ENCODE data around the gene KRTAP2-2.
A peak's percentile ranks its signal among the peaks of the same experiment; 100 is the strongest.
"Not testable (repeated sequence)": the region's sequence is repeated elsewhere in the genome, so short reads cannot be mapped to it uniquely, and the experiment has no call there.

KRTAP2-2 gene, protein sequence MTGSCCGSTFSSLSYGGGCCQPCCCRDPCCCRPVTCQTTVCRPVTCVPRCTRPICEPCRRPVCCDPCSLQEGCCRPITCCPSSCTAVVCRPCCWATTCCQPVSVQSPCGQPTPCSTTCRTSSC

DNA sequence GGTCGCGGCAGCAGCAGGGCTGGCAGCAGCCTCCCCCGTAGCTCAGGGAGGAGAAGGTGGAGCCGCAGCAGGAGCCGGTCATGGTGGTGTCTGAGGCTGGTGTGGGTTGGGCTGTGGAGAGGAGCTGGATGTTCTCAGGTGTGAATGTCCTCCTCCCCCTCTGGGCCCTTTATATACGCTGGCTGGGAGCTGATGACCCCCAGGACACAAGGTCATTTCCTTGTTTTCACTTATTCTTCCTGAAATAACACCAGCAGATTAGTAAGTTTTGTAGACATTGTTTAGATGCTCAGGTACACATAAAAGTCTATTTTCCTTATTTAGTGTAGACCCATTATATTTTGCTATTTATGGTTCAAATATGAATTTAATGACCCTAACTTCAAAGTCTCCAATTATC is at the start of gene KRTAP2-2:
Gene KRTAP2-2 (minus strand): TSS at position 101 of the 400 bp plus-strand sequence. CDS start 19 bp downstream, at position 82.
- not testable (repeated sequence) for DNase-seq

DNA sequence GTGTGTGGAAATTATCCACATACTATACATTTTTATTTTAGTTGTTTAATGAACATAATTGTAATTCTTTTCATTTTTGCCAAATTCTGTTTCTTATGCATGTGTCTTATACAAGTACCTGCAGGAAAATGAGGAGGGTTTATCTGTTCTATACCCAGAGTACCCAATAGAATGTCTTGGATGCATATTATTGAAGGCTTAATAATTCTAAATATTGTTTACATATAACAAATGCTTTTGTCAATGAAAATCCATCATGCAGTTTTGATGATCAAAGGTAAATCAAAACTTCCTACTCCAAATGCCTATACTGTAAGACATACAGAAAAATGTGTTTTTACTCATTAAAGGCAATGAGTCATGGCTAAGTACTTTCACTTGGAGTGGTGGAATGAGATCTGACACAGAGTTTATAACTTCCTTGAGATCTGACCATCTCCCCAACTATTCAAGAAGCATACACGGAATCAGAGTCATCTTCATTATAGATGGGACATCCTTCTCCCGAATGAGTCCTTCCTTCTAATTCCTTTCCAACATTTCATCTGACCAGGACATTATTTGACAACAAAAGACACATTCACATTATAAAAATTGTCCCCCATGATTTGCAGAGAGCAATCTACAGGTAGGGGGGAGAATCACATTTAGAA is 49.5 kb upstream of the KRTAP2-2 start:
- not testable (repeated sequence) for DNase-seq

DNA sequence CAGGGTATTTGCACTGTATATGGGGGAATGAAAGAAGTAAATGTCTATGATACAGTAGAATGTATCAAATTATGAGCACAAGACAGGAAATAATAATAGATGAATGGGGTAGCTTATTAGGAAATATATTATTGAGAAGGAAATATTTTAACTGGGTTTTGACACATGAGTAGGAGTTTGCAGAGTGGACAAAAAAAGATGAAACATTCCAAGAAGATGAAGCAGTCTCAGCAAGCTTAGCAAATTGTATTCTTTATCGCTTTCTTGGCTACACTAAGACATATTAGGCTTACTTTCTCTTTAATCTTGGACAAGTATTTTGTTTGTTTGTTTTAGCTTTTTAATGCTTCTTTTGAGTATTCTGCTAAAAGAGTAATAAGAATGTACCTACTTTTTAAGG is 48.9 kb upstream of the KRTAP2-2 start:
- no peak for DNase-seq

DNA sequence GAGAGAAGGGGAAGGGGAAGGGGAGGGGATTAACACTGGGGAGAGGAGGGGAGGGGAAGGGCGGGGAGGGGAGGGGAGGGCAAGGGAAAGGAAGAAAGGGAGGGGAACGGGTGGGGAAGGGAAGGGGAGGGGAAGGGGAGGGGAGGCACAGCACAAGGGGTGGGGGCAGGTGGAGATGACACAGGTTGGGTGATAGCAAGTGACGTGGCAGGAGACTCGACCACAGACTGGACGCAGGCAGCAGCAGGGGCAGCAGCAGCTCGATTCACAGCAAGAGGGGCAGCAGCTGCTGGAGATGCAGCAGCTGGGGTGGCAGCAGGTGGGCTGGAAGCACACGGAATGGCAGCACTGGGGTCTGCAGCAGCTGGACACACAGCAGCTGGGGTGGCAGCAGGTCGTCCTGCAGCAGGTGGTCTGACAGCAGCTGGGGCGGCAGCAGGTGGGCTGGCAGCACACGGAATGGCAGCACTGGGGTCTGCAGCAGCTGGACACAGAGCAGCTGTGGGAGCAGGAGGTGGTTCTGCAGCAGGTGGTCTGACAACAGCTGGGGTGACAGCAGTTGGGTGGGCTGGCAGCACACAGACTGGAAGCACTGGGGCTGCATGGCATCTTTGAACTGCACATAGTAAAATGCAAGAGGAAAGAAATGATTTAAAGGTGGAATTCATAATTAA is 46.7 kb upstream of the KRTAP2-2 start, which contains the start of gene KRTAP4-16:
Gene KRTAP4-16 (minus strand): TSS at position 624 of the 674 bp plus-strand sequence. CDS start 0 bp downstream, at position 624.
- no peak for DNase-seq

DNA sequence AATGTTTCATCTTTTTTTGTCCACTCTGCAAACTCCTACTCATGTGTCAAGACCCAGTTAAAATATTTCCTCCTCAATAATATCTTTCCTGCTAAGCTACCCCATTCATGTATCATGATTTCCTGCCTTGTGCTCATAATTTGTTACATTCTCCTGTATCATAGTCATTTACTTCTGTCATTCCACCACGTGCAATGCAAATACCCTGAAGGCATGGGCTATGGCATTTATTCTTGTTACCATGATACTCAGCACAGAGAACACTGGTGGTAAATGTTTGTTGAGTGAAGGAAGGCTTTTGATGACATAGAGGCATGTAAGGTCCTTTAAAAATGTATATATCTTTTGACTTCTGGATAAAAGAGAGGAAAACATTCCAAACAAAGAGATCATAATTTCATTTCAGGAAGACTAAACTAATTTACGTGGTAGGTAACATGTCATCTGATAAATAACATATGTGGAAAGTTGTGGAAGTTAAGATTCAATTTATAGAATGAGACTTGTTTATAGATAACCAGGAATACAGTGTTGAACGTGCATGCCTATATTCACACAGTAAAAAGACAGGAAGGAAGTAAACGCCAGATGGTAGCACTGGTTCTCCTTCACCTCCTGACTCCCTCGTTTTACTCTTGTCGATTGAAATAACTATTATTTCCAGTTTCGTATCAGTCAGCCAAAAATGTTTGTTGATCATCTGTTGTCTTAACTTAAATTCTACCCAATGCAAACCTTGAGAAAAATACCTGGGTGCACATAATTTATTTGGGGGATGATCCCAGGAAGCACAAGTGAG is 44.9 kb upstream of the KRTAP2-2 start:
- not testable (repeated sequence) for DNase-seq

DNA sequence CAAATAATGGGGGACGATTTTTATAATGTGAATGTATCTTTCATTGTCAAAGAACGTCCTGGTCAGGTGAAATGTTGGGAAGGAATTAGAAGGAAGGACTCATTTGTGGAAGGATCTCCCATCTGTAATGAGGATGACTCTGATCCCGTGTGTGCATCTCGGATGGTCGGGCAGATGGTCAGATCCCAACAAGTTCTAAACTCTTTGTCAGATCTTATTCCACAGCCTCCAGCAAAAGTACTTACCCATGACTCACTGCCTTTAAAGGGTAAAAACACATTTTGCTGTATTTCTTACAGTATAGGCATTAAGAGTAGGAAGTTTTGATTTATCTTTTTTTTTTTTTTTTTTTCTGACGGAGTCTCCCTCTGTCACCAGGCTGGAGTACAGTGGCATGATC is 43.5 kb upstream of the KRTAP2-2 start:
- no peak for DNase-seq

DNA sequence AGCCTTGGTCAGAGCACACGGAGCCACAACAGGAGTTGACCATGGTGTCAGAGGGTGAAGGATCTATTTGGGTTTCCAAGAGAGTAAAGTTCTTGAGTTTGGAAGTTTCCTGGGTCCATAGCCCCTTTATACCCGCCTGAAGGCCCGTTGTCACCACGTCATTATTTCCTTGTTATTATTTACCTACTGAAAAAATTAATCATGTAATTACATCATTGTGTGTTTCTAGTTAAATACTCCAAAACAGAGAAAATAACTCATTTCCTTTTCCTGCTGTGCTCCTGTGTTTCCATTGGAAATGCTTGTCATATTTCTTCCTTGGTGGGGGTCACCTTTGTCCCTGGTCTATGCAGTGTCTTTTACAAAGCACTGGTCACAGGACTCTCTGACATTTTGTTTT is 43.0 kb upstream of the KRTAP2-2 start, which contains the start of gene KRTAP4-8:
Gene KRTAP4-8 (minus strand): TSS at position 101 of the 400 bp plus-strand sequence. CDS start 58 bp downstream, at position 43.
- no peak for DNase-seq

DNA sequence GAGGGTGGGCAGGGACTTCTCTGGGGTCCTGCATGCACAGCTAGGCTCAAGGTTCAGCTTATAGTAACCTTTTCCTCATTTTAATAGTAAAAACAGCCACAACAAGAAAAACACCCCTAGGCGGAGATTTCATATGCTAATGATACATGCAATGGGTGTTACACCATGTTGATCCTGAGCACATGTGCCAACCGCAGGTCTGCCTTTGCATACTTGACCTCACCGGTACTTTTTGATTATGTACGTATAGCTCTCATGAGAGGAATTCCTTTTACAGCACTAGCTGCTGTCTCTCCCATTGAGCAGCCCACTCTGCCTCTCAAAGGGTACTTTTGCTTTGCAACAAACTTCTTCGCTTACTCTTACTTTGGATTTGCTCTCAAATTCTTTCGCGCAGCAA is 41.0 kb upstream of the KRTAP2-2 start:
- DNase-seq: no peak

DNA sequence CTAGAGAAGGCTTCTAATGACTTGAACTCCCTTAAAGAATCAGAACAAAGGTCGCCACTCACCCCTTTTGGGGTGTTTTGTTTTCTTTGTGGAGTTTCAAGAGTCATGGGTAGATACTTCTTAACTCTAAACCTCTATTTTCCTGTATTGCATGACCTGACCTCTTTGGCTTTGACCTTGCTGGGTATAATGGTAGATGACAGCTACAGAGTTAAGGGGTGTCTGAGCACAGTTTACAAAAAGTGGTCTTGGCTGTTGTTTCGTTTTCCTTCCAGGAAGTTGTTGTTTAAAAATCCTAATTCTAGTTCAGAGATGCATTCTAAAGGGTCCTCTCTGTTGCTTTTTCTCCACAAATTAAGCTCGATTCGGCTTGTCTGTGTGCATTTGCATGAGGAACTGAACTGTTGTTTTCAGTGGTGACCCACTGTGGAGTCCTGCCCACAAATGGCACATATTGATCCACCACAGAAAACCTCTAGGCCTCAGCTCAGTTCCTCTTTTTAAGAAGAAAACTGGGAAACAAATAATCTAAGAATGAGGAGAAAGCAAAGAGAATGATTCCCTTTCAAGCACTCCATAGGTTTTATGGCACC is 33.8 kb upstream of the KRTAP2-2 start:
- not testable (repeated sequence) for DNase-seq

DNA sequence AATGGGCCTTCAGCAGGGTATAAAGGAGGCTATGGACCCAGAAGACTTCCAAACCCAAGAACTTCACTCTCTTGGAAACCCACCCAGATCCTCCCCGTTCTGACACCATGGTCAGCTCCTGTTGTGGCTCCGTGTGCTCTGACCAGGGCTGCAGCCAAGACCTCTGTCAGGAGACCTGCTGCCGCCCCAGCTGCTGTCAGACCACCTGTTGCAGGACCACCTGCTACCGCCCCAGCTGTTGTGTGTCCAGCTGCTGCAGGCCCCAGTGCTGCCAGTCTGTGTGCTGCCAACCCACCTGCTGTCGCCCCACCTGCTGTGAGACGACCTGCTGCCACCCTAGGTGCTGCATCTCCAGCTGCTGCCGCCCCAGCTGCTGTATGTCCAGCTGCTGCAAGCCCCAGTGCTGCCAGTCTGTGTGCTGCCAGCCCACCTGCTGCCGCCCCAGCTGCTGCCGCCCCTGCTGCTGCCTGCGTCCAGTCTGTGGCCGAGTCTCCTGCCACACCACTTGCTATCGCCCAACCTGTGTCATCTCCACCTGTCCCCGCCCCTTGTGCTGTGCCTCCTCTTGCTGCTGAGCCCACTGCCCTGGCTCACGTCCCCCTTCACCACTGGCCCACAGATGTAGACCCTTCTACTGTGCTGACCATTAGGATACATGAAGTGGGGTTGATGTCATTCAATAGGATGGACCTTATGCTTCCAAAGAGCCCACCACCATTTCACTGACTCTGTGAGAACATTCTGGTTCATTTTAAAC is 29.2 kb upstream of the KRTAP2-2 start, which contains the start of gene KRTAP4-7:
Gene KRTAP4-7 (plus strand): TSS at position 51 of the 757 bp plus-strand sequence. CDS start 57 bp downstream, at position 108.
- not testable (repeated sequence) for DNase-seq

DNA sequence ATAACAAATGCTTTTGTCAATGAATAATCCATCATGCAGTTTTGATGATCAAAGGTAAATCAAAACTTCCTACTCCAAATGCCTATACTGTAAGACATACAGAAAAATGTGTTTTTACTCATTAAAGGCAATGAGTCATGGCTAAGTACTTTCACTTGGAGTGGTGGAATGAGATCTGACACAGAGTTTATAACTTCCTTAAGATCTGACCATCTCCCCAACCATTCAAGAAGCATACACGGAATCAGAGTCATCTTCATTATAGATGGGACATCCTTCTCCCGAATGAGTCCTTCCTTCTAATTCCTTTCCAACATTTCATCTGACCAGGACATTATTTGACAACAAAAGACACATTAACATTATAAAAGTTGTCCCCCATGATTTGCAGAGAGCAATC is 28.4 kb upstream of the KRTAP2-2 start:
- not testable (repeated sequence) for DNase-seq

DNA sequence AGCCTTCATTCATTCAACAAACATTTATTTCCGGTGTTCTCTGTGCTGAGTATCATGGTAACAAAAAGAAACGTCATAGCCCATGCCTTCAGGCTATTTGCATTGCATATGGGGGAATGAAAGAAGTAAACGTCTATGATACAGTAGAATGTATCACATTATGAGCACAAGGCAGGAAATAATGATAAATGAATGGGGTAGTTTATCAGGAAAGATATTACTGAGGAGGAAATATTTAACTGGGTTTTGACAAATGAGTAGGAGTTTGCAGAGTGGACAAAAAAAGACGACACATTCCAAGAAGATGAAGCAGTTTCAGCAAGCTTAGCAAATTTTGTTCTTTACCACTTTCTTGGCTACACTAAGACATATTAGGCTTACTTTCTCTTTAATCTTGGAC is 27.6 kb upstream of the KRTAP2-2 start:
- DNase-seq: no peak

DNA sequence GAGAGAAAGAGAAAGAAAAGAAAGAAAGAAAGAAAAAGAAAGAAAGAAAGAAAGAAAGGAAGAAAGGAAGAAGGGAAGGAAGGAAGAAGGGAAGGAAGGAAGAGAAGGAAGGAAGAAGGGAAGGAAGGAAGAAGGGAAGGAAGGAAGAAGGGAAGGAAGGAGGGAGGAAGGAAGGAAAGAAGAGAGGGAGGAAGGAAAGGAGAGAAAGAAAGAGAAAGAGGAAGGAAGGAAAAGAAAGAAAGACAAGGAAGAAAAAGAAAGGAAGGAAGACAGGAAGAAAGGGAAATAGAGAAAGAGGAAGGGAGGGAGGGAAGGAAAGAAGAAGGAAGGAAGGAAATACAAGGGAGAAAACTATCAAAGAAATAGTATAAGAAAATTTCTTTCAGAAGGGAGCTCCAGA is 21.8 kb upstream of the KRTAP2-2 start:
- no peak for DNase-seq

DNA sequence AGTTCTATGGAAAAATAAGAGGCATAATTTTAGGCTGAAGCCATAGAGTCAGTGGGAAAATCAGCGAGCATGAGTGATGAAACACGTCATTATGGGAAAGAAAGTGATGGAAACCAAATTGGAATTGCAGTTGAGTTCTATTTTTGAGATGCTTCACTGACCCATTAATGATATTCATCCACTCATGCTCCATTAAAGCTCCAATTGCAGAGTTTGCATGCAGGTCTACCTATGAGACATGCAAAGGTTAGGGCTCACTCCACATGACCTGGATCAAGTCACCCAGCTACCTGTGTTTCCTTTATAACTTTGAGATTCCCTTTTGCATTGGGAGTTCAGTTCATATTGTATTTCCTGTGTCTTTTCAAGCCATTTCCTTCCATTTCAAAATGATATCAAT is 18.6 kb upstream of the KRTAP2-2 start:
- no peak for DNase-seq

DNA sequence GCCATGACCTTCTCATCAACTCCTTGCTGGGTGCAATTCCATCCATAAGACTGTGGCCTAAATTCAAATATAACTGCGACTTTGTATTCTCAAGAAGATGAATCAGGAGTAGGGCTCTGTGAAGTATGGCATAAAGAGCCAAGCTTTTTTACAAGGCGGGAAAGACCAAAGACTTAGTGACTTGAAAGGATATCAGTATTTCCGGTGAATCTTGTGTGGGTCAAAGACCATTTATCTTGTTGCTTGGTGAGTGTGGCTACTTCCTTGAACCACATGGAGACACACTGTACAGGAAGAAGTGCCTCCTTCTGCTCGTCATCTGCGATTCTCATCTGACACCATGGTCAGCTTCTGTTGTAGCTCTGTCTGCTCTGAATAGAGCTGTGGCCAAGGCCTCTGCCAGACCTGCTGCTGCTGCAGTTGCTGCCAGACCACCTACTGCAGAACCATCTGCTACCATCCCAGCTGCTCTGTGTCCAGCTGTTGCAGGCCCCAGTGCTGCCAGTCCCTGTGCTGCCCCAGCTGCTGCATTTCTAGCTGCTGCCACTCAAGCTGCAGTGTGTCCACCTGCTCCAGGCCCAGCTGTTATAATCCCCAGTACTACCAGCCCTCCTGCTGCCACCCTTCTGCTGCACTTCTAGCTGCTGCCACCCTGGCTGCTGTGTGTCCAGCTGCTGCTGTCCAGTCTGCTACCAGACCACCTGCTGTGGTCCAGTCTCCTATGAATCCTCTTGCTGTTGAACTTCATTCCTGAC is 16.8 kb upstream of the KRTAP2-2 start:
- no peak for DNase-seq

DNA sequence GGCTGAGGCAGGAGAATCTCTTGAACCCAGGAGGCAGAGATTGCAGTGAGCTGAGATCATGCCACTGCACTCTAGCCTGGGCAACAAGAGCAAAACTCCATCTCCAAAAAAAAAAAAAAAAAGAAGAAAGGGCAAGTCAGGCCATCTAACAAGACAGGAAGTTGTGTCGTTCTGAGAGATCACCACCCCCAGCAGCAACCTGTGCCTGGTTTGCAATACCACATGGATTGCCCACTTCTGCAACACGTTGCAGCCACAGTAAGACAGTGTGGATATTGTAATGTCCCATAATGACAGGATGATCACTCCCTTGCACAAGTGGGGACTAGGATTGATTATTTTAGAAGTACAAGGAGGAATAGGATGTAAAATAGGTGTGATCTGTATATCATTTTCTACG is 14.0 kb upstream of the KRTAP2-2 start:
- DNase-seq: no peak

DNA sequence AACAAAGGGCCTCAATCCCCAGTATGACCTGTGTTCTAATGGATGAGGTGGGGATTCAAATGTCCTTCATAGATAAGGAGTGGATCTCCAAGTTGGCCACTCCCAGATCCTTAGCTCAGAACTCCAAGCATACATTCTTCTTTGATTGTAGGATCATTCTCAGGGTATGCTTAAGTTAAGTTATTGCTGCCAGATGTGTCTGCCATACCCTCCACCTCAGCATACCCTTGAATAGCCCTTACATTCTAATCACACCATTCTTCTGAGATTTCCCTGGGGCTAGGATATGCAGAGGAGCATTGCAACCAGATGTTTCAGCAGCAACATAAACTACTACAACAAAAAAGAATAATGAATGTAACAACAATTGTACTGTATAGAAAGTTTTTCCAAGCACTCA is 12.3 kb upstream of the KRTAP2-2 start:
- no peak for DNase-seq

DNA sequence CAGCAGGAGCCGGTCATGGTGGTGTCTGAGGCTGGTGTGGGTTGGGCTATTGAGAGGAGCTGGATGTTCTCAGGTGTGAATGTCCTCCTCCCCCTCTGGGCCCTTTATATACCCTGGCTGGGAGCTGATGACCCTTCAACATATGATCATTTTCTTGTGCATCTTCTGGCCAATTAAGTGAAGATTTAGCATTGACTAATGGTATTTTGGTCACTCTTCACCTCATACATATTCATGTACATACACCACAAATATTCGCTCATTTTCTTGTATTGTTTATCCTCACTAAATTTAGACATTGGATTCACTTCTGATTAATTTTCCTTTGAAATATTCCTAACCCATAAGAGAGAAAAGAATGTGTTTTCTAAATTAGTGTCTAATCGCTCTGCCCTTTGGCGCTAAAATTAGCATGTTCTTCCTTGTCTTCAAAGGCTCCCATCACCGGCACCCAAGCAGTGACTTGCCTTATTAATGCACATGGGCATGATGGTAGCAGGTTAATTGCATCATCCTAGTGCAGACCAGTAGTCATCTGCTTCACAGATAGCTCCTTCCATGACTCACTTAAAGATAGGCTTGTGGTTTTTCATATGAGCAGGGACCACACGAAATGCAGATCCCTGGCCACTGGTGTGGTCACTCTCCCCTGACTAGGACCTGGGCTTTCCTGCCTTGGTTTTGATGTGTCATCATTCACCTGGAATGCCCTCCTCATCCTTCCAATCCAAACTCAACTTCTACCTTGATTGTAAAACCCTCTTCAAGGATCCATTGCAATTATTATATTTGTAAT is 11.0 kb upstream of the KRTAP2-2 start, which contains the start of gene KRTAP2-4:
Gene KRTAP2-4 (minus strand): TSS at position 51 of the 796 bp plus-strand sequence. CDS start 34 bp downstream, at position 17.
- DNase-seq: peak; percentile 84

DNA sequence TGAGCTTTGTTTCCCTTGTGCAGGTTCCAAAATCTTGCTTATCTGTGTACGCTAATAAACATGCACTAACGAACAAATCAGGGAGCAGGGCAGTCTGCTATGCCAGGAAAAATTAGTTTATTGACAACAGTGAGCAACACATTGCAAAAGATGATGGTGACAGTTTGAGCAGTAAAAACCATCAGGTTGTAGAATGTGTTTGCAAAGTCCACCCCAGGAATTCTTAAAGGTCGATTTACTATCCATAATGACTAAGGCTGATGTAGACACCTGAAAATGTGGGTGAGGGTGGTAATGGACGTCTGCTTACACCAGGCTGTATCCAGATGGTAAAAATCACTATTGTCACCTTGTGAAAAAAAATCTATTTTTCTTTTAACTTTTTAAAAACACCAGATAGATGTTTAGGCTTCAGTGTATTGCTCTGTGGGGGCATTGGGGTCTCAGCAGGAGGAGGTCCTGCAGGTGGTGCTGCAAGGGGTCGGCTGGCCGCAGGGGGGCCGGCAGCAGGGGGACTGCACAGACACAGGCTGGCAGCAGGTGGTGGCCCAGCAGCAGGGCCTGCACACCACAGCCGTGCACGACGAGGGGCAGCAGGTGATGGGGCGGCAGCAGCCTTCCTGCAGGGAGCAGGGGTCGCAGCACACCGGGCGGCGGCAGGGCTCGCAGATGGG is 10.1 kb upstream of the KRTAP2-2 start:
- not testable (repeated sequence) for DNase-seq

Data from islet precursor cell (in vitro differentiated cells).